ENCODE measurements around the gene SYNE2.
"Not testable (repeated sequence)": the region's sequence is repeated elsewhere in the genome, so short reads cannot be mapped to it uniquely, and the experiment has no call there.

SYNE2 gene, protein sequence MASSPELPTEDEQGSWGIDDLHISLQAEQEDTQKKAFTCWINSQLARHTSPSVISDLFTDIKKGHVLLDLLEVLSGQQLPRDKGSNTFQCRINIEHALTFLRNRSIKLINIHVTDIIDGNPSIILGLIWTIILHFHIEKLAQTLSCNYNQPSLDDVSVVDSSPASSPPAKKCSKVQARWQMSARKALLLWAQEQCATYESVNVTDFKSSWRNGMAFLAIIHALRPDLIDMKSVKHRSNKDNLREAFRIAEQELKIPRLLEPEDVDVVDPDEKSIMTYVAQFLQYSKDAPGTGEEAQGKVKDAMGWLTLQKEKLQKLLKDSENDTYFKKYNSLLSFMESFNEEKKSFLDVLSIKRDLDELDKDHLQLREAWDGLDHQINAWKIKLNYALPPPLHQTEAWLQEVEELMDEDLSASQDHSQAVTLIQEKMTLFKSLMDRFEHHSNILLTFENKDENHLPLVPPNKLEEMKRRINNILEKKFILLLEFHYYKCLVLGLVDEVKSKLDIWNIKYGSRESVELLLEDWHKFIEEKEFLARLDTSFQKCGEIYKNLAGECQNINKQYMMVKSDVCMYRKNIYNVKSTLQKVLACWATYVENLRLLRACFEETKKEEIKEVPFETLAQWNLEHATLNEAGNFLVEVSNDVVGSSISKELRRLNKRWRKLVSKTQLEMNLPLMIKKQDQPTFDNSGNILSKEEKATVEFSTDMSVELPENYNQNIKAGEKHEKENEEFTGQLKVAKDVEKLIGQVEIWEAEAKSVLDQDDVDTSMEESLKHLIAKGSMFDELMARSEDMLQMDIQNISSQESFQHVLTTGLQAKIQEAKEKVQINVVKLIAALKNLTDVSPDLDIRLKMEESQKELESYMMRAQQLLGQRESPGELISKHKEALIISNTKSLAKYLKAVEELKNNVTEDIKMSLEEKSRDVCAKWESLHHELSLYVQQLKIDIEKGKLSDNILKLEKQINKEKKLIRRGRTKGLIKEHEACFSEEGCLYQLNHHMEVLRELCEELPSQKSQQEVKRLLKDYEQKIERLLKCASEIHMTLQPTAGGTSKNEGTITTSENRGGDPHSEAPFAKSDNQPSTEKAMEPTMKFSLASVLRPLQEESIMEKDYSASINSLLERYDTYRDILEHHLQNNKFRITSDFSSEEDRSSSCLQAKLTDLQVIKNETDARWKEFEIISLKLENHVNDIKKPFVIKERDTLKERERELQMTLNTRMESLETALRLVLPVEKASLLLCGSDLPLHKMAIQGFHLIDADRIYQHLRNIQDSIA (N-terminal part only)

DNA sequence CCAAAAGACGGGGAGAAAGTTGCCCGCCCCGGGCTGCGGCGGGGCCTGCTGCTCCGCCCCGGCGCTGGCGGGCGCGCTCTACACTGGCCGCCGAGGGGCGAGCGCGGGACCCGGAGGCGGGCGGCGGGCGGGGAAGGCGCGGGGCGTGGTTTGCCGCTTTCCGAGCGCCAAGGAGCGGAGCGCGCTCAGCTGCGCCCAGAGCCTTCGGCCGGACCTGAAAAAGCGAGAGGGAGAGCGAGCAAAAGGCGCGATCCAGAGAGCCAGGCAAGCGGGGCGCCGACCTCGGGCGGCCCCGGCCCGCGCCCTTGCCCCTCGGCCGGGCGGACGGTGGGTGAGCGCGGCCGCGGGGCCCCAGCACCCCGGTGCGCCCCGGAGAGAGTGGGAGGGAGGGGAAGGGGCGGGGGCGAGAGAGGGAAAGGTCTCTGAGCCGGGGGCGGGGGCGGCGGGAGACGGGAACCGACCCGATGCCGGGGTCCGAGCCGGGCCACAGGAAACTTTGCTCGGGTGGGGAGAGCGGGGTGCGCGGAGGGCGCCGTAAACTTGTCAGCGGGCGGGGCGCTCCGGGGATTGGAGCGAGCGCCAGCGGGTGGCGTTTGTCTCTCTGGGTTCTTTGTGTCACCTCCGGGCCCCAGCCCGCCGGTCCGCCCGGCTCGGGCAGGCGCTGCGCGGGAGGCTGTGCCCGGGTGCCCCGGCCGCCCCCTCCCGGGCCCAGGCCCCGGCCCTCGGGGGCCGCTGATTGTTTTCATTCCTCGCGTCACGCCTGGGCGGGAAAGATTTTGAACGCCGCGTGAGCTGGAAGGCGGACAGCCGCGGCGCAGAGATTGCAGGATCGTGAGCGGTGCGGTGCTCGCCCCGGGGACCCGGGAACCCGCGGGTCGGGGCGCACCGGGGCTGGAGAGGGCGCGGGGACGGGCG is at the start of gene SYNE2:
TSS of gene SYNE2 (plus strand) at position 188 of the 915 bp plus-strand sequence. CDS start 56,145 bp downstream, outside the sequence.
- TF ChIP-seq, protein P1, sequence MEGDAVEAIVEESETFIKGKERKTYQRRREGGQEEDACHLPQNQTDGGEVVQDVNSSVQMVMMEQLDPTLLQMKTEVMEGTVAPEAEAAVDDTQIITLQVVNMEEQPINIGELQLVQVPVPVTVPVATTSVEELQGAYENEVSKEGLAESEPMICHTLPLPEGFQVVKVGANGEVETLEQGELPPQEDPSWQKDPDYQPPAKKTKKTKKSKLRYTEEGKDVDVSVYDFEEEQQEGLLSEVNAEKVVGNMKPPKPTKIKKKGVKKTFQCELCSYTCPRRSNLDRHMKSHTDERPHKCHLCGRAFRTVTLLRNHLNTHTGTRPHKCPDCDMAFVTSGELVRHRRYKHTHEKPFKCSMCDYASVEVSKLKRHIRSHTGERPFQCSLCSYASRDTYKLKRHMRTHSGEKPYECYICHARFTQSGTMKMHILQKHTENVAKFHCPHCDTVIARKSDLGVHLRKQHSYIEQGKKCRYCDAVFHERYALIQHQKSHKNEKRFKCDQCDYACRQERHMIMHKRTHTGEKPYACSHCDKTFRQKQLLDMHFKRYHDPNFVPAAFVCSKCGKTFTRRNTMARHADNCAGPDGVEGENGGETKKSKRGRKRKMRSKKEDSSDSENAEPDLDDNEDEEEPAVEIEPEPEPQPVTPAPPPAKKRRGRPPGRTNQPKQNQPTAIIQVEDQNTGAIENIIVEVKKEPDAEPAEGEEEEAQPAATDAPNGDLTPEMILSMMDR (IDR thresholded peaks at IDR 0.05; ENCODE audit: low read depth, low read length): peak; percentile 9
- in situ Hi-C loops (cut with HindIII; ENCODE audit: low sequenced_read_pairs): no loop called here
- peak; percentile 73 for DNase-seq (ENCODE audit: low read depth, low spot score)
- H3K4me3 ChIP-seq (ENCODE audit: low read depth, low read length): peak within 1 kb of the TSS; percentile 65

- H3K4me3 ChIP-seq (ENCODE audit: low read depth, low read length); in situ Hi-C loops (cut with HindIII; ENCODE audit: low sequenced_read_pairs); DNase-seq (ENCODE audit: low read depth, low spot score): not testable (repeated sequence)
These were observed 49.5 kb upstream of the SYNE2 start for GRCh38 chr14:63803221-63803791.

GRCh38 chr14:63806064-63806463 is 46.7 kb upstream of the SYNE2 start:
- DNase-seq (ENCODE audit: low read depth, low spot score); in situ Hi-C loops (cut with HindIII; ENCODE audit: low sequenced_read_pairs); H3K4me3 ChIP-seq (ENCODE audit: low read depth, low read length): not testable (repeated sequence)

- DNase-seq (ENCODE audit: low read depth, low spot score); in situ Hi-C loops (cut with HindIII; ENCODE audit: low sequenced_read_pairs); H3K4me3 ChIP-seq (ENCODE audit: low read depth, low read length): not testable (repeated sequence)
These were observed 41.1 kb upstream of the SYNE2 start for GRCh38 chr14:63811692-63812091.

DNA sequence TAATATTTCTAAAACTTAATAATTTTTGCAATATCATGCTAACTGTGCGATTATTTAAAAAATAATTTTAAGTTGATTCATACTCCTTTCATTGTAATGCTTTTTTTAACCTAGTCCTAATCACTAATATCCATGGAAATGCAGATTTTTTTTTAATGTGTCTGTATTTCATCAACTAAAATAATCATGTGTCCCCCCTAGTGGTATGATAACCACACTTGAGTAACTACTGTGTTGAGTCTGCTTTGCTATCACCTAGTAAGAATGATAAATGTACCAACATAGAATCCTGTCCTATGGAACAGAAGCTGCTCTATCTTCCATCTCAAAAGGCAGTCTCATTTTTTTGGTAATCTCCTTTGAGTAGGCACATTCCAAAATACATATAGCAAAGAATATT is 19.1 kb upstream of the SYNE2 start:
- TF ChIP-seq, protein P1 (IDR thresholded peaks at IDR 0.05; ENCODE audit: low read depth, low read length): no peak
- in situ Hi-C loops (cut with HindIII; ENCODE audit: low sequenced_read_pairs): no loop called here
- no peak overlapping the region for H3K4me3 ChIP-seq (ENCODE audit: low read depth, low read length)
- DNase-seq (ENCODE audit: low read depth, low spot score): no peak

- no peak overlapping the region for H3K4me3 ChIP-seq (ENCODE audit: low read depth, low read length)
- DNase-seq (ENCODE audit: low read depth, low spot score): no peak
- in situ Hi-C loops (cut with HindIII; ENCODE audit: low sequenced_read_pairs): no loop called here
- TF ChIP-seq, protein P1 (IDR thresholded peaks at IDR 0.05; ENCODE audit: low read depth, low read length): no peak
These were observed 11.8 kb upstream of the SYNE2 start for GRCh38 chr14:63840981-63841380.

DNA sequence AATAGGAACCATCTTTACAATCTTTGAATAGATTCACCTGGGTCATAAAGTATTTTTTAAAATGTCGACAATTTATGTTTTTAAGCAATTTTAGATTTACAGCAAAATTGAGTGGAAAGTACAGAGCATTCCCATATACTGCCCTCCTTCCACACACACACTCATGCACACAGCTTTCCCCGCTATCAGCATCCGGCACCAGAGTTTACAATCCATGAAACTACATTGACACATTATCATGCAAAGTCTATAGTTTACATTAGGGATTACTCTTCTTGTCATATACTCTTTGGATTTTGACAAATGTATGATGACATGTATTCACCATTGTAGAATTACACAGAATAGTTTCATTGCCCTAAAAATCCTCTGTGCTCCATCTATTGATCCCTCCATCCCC is 9.0 kb upstream of the SYNE2 start:
- in situ Hi-C loops (cut with HindIII; ENCODE audit: low sequenced_read_pairs): no loop called here
- H3K4me3 ChIP-seq (ENCODE audit: low read depth, low read length): no peak overlapping the region
- TF ChIP-seq, protein P1 (IDR thresholded peaks at IDR 0.05; ENCODE audit: low read depth, low read length): no peak
- no peak for DNase-seq (ENCODE audit: low read depth, low spot score)

Measured in astrocyte of the spinal cord (primary cell).